PC-3 (cell line): ENCODE results near the gene SYT11. TPM values are rescaled to one million over a fixed set of nuclear protein-coding genes. Genes with fewer than 3 reads are reported as not detected.

ENCODE experiments used
- ATAC-seq: fragments of 200-7000 bp; cut with Tn5 transposase; 2 replicates; pipeline ENCODE4 v1.9.1; 2020; ENCODE audit warnings: mild to moderate bottlenecking, moderate library complexity
- BruUV-seq: library from RNA; stranded (reverse); fragments of 400-500 nt; replicated peaks from 2 replicates; lab custom pipeline; 2021; lab: Mats Ljungman, UMichigan
- CTCF ChIA-PET: fragments of 300-600 bp; sonication (Branson Sonifier 250); formaldehyde crosslinking; loops from one replicate; lab custom pipeline; 2022; ENCODE audit warnings: antibody characterized with exemption; lab: Charles Lee
- POLR2A ChIA-PET: fragments of 300-600 bp; sonication (Branson Sonifier 250); formaldehyde crosslinking; loops from one replicate; lab custom pipeline; 2022; ENCODE audit warnings: antibody characterized with exemption; ENCODE audit not compliant: unreplicated experiment; lab: Charles Lee
- DNase-seq: peaks from one replicate; pipeline ENCODE4 v3.0.0-alpha.2; 2015
- H2AFZ ChIP-seq: fragments of 300-600 bp; sonication (generic); 2 replicates; pipeline ENCODE4 v1.6.0; 2016; ENCODE audit warnings: antibody characterized with exemption, low read length
- H3F3A ChIP-seq: fragments of 300-600 bp; sonication (generic); one replicate; pipeline ENCODE4 v1.6.0; 2017; ENCODE audit warnings: antibody characterized with exemption, low read length, control low read depth, mild to moderate bottlenecking; ENCODE audit not compliant: unreplicated experiment
- H3K27ac ChIP-seq: fragments of 300-600 bp; sonication (generic); 2 replicates; pipeline ENCODE4 v1.5.1; 2016; ENCODE audit warnings: mild to moderate bottlenecking, low read length
- H3K27me3 ChIP-seq: fragments of 300-600 bp; sonication (generic); 2 replicates; pipeline ENCODE4 v1.6.1; 2016; ENCODE audit warnings: low read length, mixed read lengths
- H3K36me3 ChIP-seq: fragments of 300-600 bp; sonication (generic); 2 replicates; pipeline ENCODE4 v1.6.1; 2016; ENCODE audit warnings: low read depth, mixed run types, low read length, mixed read lengths
- H3K4me1 ChIP-seq: fragments of 300-600 bp; sonication (generic); 2 replicates; pipeline ENCODE4 v1.5.1; 2016; ENCODE audit warnings: low read length; ENCODE audit not compliant: insufficient read depth
- H3K4me2 ChIP-seq: fragments of 300-600 bp; sonication (generic); 2 replicates; pipeline ENCODE4 v1.6.0; 2016; ENCODE audit warnings: low read length
- H3K4me3 ChIP-seq: fragments of 300-600 bp; sonication (generic); 2 replicates; pipeline ENCODE4 v1.5.1; 2016; ENCODE audit warnings: mild to moderate bottlenecking, low read length, mixed read lengths
- H3K79me2 ChIP-seq: fragments of 300-600 bp; sonication (generic); 2 replicates; pipeline ENCODE4 v1.6.1; 2017; ENCODE audit warnings: low read length, mixed read lengths
- H3K9ac ChIP-seq: fragments of 300-600 bp; sonication (generic); 2 replicates; pipeline ENCODE4 v1.6.0; 2016; ENCODE audit warnings: mild to moderate bottlenecking, low read length
- H3K9me2 ChIP-seq: fragments of 300-600 bp; sonication (generic); replicated peaks from 2 replicates; pipeline ENCODE4 v1.6.1; 2016; ENCODE audit warnings: mixed run types, low read length, mixed read lengths
- H3K9me3 ChIP-seq: fragments of 300-600 bp; sonication (generic); 2 replicates; pipeline ENCODE4 v1.6.1; 2016; ENCODE audit warnings: low read length, mixed read lengths
- H4K20me1 ChIP-seq: fragments of 300-600 bp; sonication (generic); 2 replicates; pipeline ENCODE4 v1.6.1; 2016; ENCODE audit warnings: low read length, mixed read lengths
- CTCF ChIP-seq: fragments of 300-600 bp; sonication (generic); conservative IDR thresholded peaks from 2 replicates; pipeline ENCODE4 v1.5.1; 2017; ENCODE audit warnings: antibody characterized with exemption, low read depth, mild to moderate bottlenecking, low read length
- EZH2 ChIP-seq: fragments of 300-600 bp; sonication (generic); IDR thresholded peaks from one replicate; pipeline ENCODE4 v1.6.1; 2017; ENCODE audit warnings: antibody characterized with exemption, mild to moderate bottlenecking, low read length; ENCODE audit not compliant: unreplicated experiment
- EZH2phosphoT487 ChIP-seq: fragments of 300-600 bp; sonication (generic); IDR thresholded peaks from 2 replicates; pipeline ENCODE4 v1.6.1; 2018; ENCODE audit warnings: mild to moderate bottlenecking, antibody characterized with exemption, low read length, borderline replicate concordance
- intact Hi-C: fragments of 100-400 bp; cut with micrococcal nuclease; formaldehyde crosslinking; loops from 2 replicates; pipeline ENCODE4 v1.9.0; 2023
- total RNA-seq: library from RNA; depleted of rRNA; stranded (reverse); fragments of >200 nt; gene quantifications from 2 replicates; pipeline ENCODE4 v1.2.3, GENCODE V29; 2014

The SYT11 gene
- total RNA-seq, 1 experiment from 2014 or later = 0.44 TPM

GRCh38 chr1:155910621-155911121 lies 51.3 kb downstream of the SYT11 start:
- DNase-seq = peak; percentile 41
- BruUV-seq = TSS peak; percentile 54
- CTCF ChIA-PET = interaction anchor here (0.5 kb wide), 1 partner anchor 27 kb away, joined by 3 read pairs; no protein-coding TSS in a partner anchor

GRCh38 chr1:155911156-155912055 lies 52.0 kb downstream of the SYT11 start, which contains the start of gene RIT1:
Gene RIT1 (minus strand): TSS chr1:155911349. CDS start chr1:155910761, 588 bp downstream.
- BruUV-seq = TSS peak; percentile 93
- no peak for TF ChIP-seq CTCF
- no peak for TF ChIP-seq EZH2phosphoT487
- no peak for TF ChIP-seq EZH2
- ATAC-seq (peak; percentile 76), DNase-seq (peak; percentile 85)
- H3K9ac ChIP-seq = peak within 1 kb of the TSS; percentile 68
- peaks cover 47% of the 10 kb centered on the region for H3K36me3 ChIP-seq
- H3K4me2 ChIP-seq = peak within 1 kb of the TSS; percentile 93
- H3K27ac ChIP-seq = peak within 1 kb of the TSS; percentile 76
- H3K79me2 ChIP-seq = peaks cover 24% of the 10 kb centered on the region
- peaks cover 39% of the 10 kb centered on the region for H3F3A ChIP-seq
- no peaks in the 10 kb centered on the region for H3K9me2 ChIP-seq
- H4K20me1 ChIP-seq = 0 out of 2 replicates have a peak, but pooled peaks cover 3% of the 10 kb centered on the region
- no peaks in the 10 kb centered on the region for H3K9me3 ChIP-seq
- ChIA-PET CTCF (interaction anchor here (0.7 kb wide), 1 partner anchor 26 kb away, joined by 4 read pairs; no protein-coding TSS in a partner anchor), POLR2A (interaction anchor here (0.5 kb wide), 1 partner anchor 43 kb away, joined by 13 read pairs; no protein-coding TSS in a partner anchor)
- peak within 1 kb of the TSS; percentile 83 for H3K4me3 ChIP-seq
- intact Hi-C loops = loop anchor here (5.0 kb wide), 1 partner anchor 54 kb away; the partner anchor contains the start of genes GON4L and SYT11
- H2AFZ ChIP-seq = peak within 1 kb of the TSS; percentile 74
- H3K27me3 ChIP-seq = no peaks in the 10 kb centered on the region
- peaks cover 32% of the 10 kb centered on the region for H3K4me1 ChIP-seq

More at GRCh38 chr1:155910621-155911121, 51.3 kb downstream of the SYT11 start:
- peak overlapping the region; percentile 74 for H2AFZ ChIP-seq
- H3K4me3 ChIP-seq = peak overlapping the region; percentile 83
- H3K9me2 ChIP-seq = no peaks in the 10 kb centered on the region
- intact Hi-C loops = loop anchor here (5.0 kb wide), 1 partner anchor 53 kb away; the partner anchor contains the start of genes GON4L and SYT11
- H3F3A ChIP-seq = peaks cover 32% of the 10 kb centered on the region
- POLR2A ChIA-PET = no interaction called here
- peaks cover 44% of the 10 kb centered on the region for H3K36me3 ChIP-seq
- H3K9me3 ChIP-seq = no peaks in the 10 kb centered on the region
- H3K27ac ChIP-seq = peak overlapping the region; percentile 76
- peaks cover 19% of the 10 kb centered on the region for H3K79me2 ChIP-seq
- peak; percentile 57 for ATAC-seq
- no peaks in the 10 kb centered on the region for H4K20me1 ChIP-seq
- H3K4me2 ChIP-seq = peak overlapping the region; percentile 93
- peak overlapping the region; percentile 68 for H3K9ac ChIP-seq
- TF ChIP-seq EZH2phosphoT487 (no peak), CTCF (no peak), EZH2 (no peak)
- peaks cover 32% of the 10 kb centered on the region for H3K4me1 ChIP-seq
- no peaks in the 10 kb centered on the region for H3K27me3 ChIP-seq
